HG02884 (cell line): ENCODE results near the gene RPP40.

Experiments
- ATAC-seq: cut with Tn5 transposase; IDR thresholded peaks from one replicate; pipeline ENCODE4 v1.9.1; 2021; ENCODE audit warnings: mild to moderate bottlenecking, moderate library complexity; ENCODE audit not compliant: unreplicated experiment

Gene RPP40

GRCh38 chr6:4971851-4972250 is 32.0 kb downstream of the RPP40 start:
- ATAC-seq, result no peak

GRCh38 chr6:4970739-4971395 is 33.0 kb downstream of the RPP40 start:
- no peak for ATAC-seq

GRCh38 chr6:4969609-4970285 is 34.1 kb downstream of the RPP40 start:
- ATAC-seq, result no peak

- ATAC-seq, result no peak
These were observed 36.4 kb downstream of the RPP40 start for GRCh38 chr6:4967301-4968030.

- no peak for ATAC-seq
These were observed 38.1 kb downstream of the RPP40 start for GRCh38 chr6:4965562-4966389.

- no peak for ATAC-seq
These were observed 38.9 kb downstream of the RPP40 start for GRCh38 chr6:4964675-4965561.

- ATAC-seq, result no peak
These were observed 40.9 kb downstream of the RPP40 start for GRCh38 chr6:4962905-4963304.

- no peak for ATAC-seq
These were observed 42.3 kb downstream of the RPP40 start for GRCh38 chr6:4961322-4962168.

GRCh38 chr6:4958624-4959023 is 45.2 kb downstream of the RPP40 start:
- ATAC-seq, result no peak

GRCh38 chr6:4957521-4958231 is 46.2 kb downstream of the RPP40 start:
- no peak for ATAC-seq

GRCh38 chr6:4956625-4957024 is 47.2 kb downstream of the RPP40 start:
- no peak for ATAC-seq

- no peak for ATAC-seq
These were observed 50.4 kb downstream of the RPP40 start for GRCh38 chr6:4953440-4953839.

GRCh38 chr6:4950836-4951533 is 52.9 kb downstream of the RPP40 start:
- no peak for ATAC-seq

GRCh38 chr6:4950076-4950475 is 53.8 kb downstream of the RPP40 start:
- ATAC-seq, result no peak

- no peak for ATAC-seq
These were observed 54.9 kb downstream of the RPP40 start for GRCh38 chr6:4948781-4949450.

- ATAC-seq, result no peak
These were observed 56.1 kb downstream of the RPP40 start for GRCh38 chr6:4947716-4948115.

- no peak for ATAC-seq
These were observed 57.3 kb downstream of the RPP40 start for GRCh38 chr6:4946521-4946920.
